OCI-M2 (cell line): Measurements from ENCODE around the gene TRNT1.

Source experiments
- DNase-seq: peaks from one replicate; lab custom pipeline; 2025; ENCODE audit not compliant: unreplicated experiment; lab: John Stamatoyannopoulos, UW

TRNT1 gene

GRCh38 chr3:3110749-3111361 is 15.9 kb upstream of the TRNT1 start:
- no peak for DNase-seq

GRCh38 chr3:3113042-3113709 is 13.6 kb upstream of the TRNT1 start:
- DNase-seq = no peak

DNA sequence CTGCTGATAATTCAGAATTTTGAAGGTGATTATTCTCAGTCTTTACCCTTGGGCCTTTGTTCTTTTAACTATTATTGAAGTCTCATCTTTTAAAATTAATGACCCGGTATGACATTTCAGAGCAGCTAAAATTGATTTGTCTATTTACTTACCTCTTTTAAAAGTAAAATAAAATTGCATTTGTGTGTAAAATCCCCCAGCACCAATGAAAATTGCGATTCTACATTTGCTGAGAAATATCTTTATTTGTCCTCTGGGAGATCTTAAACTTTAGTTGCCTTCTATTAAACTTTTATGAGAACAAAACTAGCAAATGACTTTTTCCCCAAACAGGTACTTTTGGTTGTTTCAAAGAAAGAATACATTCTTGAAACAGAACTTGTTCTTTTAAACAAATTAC is 9.1 kb upstream of the TRNT1 start:
- no peak for DNase-seq

GRCh38 chr3:3119393-3119851 is 7.3 kb upstream of the TRNT1 start:
- no peak for DNase-seq

- no peak for DNase-seq
Measured at GRCh38 chr3:3125977-3126376, 763 bp upstream of the TRNT1 start.

DNA sequence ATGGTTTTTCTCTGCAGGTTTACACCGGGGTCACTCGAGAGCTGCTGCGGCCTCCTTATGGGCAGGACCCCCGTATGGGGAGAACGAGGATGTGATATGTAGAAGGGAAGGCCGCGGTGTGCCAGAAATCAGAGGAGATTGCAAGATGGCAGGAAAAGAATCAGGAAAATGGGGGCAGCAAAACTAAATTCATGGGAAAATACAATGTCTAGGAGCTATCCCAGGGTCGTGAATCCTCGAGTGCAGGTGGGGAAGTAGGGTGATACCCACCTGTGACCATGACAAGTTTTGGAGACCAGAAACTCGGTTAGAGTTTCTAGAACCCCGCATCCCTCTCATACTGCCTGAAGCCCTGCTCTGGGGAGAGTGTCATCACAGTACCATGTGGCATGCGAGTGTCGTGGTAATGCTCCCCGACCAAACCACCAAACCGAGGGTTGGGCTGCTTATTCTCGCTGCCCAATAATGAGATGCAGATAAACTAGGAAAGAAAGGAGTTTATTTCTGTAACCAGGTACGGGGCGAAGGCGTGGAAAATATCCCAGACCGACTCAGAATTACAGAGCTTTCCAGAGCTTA is 781 bp downstream of the TRNT1 start:
- no peak for DNase-seq

DNA sequence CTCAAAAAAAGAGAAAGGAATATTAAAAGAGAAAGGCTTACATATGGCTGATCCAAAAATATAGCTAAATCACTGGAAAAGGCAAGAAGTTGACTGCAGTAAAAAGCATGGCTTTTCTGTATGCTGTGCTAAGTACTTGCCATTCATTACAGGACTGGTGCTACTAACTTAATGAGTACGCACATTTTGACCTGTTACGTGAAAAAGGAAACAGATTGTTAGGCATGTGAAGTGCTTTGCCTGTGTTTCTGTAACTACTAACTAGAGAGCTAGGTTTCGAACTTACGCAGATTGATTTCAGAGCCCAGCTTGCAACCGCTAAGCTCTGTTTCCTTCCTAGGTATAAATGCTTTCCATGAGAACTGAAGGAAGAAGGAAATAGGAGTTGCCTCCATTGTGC is 2.8 kb downstream of the TRNT1 start:
- DNase-seq = no peak

- no peak for DNase-seq
Measured at GRCh38 chr3:3133500-3133899, 6.8 kb downstream of the TRNT1 start.

GRCh38 chr3:3134750-3135448 is 8.2 kb downstream of the TRNT1 start:
- no peak for DNase-seq

DNA sequence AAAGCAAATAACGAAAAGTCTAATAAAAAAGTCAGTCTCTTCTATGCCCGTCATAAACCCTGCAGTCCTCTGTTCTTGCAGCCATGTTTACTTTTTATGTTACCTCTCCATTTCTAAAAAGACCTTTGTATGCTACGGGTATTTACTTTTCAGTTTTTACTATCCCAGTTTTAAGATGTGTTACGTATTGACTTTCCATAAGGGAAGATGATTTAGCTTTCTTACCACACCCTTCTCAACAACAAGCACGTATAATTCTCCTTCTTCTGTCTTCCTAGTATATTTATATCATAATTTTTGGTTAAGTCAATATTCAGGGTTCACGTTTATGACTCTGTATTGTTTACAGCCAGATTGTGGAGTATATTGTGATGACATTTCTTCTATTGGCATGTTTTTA is 10.8 kb downstream of the TRNT1 start:
- no peak for DNase-seq

DNA sequence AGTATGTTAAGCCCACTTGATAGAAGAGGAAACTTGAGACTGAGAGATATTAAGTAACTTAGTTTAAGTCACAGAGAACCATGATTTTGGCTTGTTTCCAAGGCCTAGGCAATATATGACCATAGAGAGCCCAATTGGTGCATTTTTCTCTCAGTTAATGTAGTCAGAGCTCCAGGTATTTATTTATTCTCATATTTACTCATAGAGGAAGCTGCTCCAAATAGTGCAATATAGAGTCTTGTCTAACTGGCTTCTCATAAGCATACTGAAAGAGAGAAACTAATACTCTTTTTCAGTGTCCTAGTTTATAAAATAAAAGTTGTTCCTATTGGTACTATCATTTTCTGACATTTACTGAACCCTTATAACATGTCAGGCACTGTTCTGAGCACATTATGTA is 15.2 kb downstream of the TRNT1 start:
- no peak for DNase-seq

- no peak for DNase-seq
Measured at GRCh38 chr3:3145831-3146230, 19.1 kb downstream of the TRNT1 start.

GRCh38 chr3:3149560-3149959 is 22.8 kb downstream of the TRNT1 start:
- DNase-seq = no peak

DNA sequence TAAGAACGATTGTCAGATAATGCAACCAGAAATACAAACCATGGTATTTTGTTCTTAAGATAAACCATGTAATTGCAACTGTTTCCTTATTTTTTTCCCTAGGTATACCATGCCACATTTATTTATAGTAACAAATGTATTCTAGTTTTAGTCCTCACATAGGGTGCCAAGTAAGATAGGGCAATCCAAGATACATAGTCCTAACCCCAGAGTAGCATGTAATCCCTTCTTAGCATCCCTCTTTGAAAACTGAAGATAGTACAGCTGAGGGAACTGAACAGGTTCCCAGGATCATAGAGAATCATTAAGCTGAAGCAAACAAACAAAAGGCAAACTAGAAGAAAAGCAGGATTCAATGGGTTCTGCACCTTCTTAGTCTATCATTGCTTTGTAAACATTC is 24.8 kb downstream of the TRNT1 start:
- DNase-seq = no peak

GRCh38 chr3:3154879-3155610 is 28.3 kb downstream of the TRNT1 start:
- no peak for DNase-seq

- no peak for DNase-seq
Measured at GRCh38 chr3:3157484-3157883, 30.7 kb downstream of the TRNT1 start.

DNA sequence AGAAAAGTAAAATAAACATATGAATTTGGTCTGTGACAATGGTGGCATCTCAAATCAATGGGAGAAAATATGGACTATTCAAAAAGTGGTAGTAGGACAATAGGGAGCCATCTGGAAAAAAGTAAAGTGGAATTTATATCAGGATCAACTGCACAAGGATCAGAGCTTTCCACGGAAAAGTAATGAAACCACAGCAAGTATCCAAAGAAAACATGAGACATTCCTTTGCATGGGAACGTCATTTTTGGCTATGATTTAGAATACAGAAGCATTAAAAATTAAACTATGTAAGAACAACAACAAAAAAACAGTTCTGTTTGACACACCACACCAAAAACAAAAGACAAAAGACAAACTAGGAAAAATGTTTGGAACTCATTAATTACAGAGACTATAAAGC is 34.1 kb downstream of the TRNT1 start:
- no peak for DNase-seq

DNA sequence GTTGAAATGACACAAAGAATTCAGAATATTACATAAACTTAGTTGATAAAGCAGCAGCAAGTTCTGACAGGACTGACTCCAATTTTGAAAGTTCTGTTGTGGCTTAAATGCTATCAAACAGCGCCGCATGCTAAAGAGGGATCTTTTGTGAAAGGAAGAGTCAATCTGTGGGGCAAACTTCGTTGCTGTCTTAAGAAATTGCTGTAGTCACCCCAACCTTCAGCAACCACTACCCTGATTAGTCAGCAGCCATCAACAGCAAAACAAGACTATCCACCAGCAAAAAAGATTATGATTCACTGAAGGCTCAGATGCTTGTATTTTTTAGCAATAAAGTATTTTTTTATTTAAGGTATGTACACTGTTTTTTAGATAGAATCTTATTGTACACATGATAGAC is 38.5 kb downstream of the TRNT1 start:
- no peak for DNase-seq

GRCh38 chr3:3165650-3166049 is 38.9 kb downstream of the TRNT1 start:
- no peak for DNase-seq

GRCh38 chr3:3170998-3171397 is 44.3 kb downstream of the TRNT1 start:
- no peak for DNase-seq

GRCh38 chr3:3172627-3173026 is 45.9 kb downstream of the TRNT1 start:
- no peak for DNase-seq
